ENCODE measurements around the gene FBXL4.

GRCh38 chr6:98847416-98847778 is 100.3 kb downstream of the FBXL4 start:
- no peak for TF ChIP-seq CTCF (IDR thresholded peaks at IDR 0.05)
- TF ChIP-seq POLR2A (IDR thresholded peaks at IDR 0.05), result no peak

Data from testis (tissue), 2 donors.